ENCODE results near the gene PACSIN2.

Gene PACSIN2

DNA sequence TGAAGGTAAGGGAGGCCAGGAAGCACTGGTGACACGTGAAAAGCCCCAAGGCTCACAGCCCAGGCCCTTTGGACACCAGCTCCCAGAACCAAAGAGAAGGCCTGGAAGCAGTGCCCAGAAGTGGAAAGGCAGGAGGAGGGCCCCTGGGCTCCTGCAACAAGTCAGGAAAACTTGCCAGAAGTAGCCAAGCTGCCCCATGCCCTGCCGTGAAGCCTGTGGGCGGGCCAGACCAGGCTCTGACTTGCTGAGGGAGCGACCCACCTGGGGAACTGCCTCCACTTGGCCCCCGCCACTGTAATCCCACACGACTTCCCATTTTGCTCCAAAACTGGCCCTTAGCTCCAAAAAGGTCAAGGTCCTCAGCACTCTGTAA is 106.6 kb downstream of the PACSIN2 start:
- DNase-seq, result no peak
- H3K4me1 Mint-ChIP-seq, result peaks cover 56% of the 10 kb centered on the region
- H3K9me3 Mint-ChIP-seq, result no peaks in the 10 kb centered on the region
- no peaks in the 10 kb centered on the region for H3K27me3 Mint-ChIP-seq (ENCODE audit: low read depth, poor library complexity)
- peaks cover 10% of the 10 kb centered on the region for H3K36me3 Mint-ChIP-seq (ENCODE audit: low read depth)
- no peak overlapping the region for H3K4me3 Mint-ChIP-seq
- H3K27ac Mint-ChIP-seq, result peak overlapping the region; percentile 85
- TF ChIP-seq, protein P1, sequence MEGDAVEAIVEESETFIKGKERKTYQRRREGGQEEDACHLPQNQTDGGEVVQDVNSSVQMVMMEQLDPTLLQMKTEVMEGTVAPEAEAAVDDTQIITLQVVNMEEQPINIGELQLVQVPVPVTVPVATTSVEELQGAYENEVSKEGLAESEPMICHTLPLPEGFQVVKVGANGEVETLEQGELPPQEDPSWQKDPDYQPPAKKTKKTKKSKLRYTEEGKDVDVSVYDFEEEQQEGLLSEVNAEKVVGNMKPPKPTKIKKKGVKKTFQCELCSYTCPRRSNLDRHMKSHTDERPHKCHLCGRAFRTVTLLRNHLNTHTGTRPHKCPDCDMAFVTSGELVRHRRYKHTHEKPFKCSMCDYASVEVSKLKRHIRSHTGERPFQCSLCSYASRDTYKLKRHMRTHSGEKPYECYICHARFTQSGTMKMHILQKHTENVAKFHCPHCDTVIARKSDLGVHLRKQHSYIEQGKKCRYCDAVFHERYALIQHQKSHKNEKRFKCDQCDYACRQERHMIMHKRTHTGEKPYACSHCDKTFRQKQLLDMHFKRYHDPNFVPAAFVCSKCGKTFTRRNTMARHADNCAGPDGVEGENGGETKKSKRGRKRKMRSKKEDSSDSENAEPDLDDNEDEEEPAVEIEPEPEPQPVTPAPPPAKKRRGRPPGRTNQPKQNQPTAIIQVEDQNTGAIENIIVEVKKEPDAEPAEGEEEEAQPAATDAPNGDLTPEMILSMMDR (IDR thresholded peaks at IDR 0.05), result no peak

DNA sequence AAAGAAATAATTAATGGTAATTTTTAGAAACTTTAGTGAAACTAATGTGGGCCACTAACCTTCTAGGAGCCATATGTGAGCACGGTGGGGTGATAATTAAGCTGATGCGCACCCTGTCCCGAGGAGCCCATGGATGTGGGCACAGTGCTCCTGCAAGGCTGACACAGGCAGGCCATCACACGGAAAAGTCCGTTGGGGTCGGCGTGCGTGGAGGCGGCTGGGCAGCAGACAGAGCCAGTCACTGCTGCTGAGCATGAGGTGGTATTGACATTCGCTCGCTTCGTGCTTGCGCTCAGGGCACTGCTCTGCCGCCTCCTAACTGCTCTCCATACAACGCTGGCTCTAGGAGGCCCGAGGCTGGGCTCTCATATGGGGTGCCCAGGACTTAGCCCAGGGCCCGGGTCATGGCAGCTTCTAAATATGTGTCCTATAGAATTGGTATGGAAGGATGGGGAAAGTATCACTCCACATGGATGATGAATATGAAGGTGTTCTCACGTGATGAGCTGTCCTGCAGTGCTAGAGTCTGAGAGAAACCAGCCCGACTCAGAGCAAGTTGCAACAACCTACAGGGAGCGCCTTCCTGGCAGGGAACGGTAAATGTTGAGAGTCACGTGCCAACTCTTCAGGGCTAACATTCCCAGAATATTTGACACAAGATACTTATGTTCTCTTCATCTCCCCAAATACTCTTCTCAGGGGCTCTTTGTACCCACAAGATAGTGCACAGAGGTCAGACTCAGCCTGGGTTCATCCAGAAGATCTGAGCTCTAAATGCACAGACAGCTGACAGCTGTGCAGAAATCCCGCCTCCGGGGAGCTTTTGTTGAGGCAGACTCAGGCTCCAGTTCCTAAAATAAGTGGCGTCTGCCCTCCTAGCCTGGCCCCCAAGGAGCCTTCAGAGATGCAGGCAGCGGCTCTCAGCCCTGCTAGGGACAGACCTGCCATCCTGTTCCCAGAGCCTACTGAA is 107.3 kb downstream of the PACSIN2 start:
- H3K4me3 Mint-ChIP-seq, result no peak overlapping the region
- peaks cover 63% of the 10 kb centered on the region for H3K4me1 Mint-ChIP-seq
- no peak for DNase-seq
- TF ChIP-seq, protein P1 (IDR thresholded peaks at IDR 0.05), result no peak
- peaks cover 10% of the 10 kb centered on the region for H3K36me3 Mint-ChIP-seq (ENCODE audit: low read depth)
- no peaks in the 10 kb centered on the region for H3K27me3 Mint-ChIP-seq (ENCODE audit: low read depth, poor library complexity)
- no peaks in the 10 kb centered on the region for H3K9me3 Mint-ChIP-seq
- H3K27ac Mint-ChIP-seq, result no peak overlapping the region

- Mint-ChIP-seq H3K4me1 (peaks cover 71% of the 10 kb centered on the region), H3K9me3 (no peaks in the 10 kb centered on the region), H3K36me3 (ENCODE audit: low read depth) (peaks cover 8% of the 10 kb centered on the region), H3K27me3 (ENCODE audit: low read depth, poor library complexity) (no peaks in the 10 kb centered on the region), H3K27ac (no peak overlapping the region), H3K4me3 (no peak overlapping the region)
- DNase-seq, result no peak
- TF ChIP-seq, protein P1 (IDR thresholded peaks at IDR 0.05), result no peak
Measured at GRCh38 chr22:42906605-42907348, 108.2 kb downstream of the PACSIN2 start.

GRCh38 chr22:42905702-42906183 is 109.2 kb downstream of the PACSIN2 start:
- TF ChIP-seq, protein P1 (IDR thresholded peaks at IDR 0.05), result no peak
- Mint-ChIP-seq H3K9me3 (no peaks in the 10 kb centered on the region), H3K36me3 (ENCODE audit: low read depth) (no peaks in the 10 kb centered on the region), H3K4me3 (no peak overlapping the region), H3K4me1 (peaks cover 73% of the 10 kb centered on the region), H3K27me3 (ENCODE audit: low read depth, poor library complexity) (no peaks in the 10 kb centered on the region), H3K27ac (no peak overlapping the region)
- no peak for DNase-seq

- Mint-ChIP-seq H3K27ac (no peak overlapping the region), H3K27me3 (ENCODE audit: low read depth, poor library complexity) (no peaks in the 10 kb centered on the region), H3K36me3 (ENCODE audit: low read depth) (no peaks in the 10 kb centered on the region), H3K9me3 (no peaks in the 10 kb centered on the region), H3K4me1 (peaks cover 71% of the 10 kb centered on the region), H3K4me3 (no peak overlapping the region)
- TF ChIP-seq, protein P1 (IDR thresholded peaks at IDR 0.05), result no peak
- no peak for DNase-seq
Measured at GRCh38 chr22:42905217-42905616, 109.7 kb downstream of the PACSIN2 start.

Measured in nephron progenitor cell (in vitro differentiated cells).